PC-3 (cell line): ENCODE data around the gene PACSIN3.
"Not testable (repeated sequence)": the region's sequence is repeated elsewhere in the genome, so short reads cannot be mapped to it uniquely, and the experiment has no call there.

Source experiments
- CTCF ChIP-seq: fragments of 300-600 bp; sonication (generic); conservative IDR thresholded peaks from 2 replicates; pipeline ENCODE4 v1.5.1; 2017; ENCODE audit warnings: antibody characterized with exemption, low read depth, mild to moderate bottlenecking, low read length
- EZH2 ChIP-seq: fragments of 300-600 bp; sonication (generic); IDR thresholded peaks from one replicate; pipeline ENCODE4 v1.6.1; 2017; ENCODE audit warnings: antibody characterized with exemption, mild to moderate bottlenecking, low read length; ENCODE audit not compliant: unreplicated experiment
- EZH2phosphoT487 ChIP-seq: fragments of 300-600 bp; sonication (generic); IDR thresholded peaks from 2 replicates; pipeline ENCODE4 v1.6.1; 2018; ENCODE audit warnings: mild to moderate bottlenecking, antibody characterized with exemption, low read length, borderline replicate concordance

DNA sequence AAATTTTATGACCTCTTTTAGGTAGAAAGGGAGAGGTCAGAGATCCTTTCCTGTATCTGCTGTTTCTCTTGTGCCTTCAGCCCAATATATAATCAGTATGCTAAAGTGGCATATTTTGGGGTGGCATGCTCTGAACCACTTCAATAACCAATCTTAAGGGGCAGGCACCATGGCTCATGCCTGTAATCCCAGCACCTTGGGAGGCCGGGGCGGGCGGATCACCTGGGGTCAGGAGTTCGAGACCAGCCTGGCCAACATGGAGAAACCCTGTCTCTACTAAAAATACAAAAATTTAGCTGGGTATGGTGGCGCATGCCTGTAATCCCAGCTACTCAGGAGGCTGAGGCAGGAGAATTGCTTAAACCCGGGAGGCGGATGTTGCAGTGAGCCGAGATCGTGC, 11.9 kb upstream of the PACSIN3 start:
- TF ChIP-seq EZH2, CTCF, EZH2phosphoT487: not testable (repeated sequence)
